Measurements from ENCODE around the gene ANKS1B.

The ANKS1B gene

GRCh38 chr12:99282086-99282485, 702.6 kb downstream of the ANKS1B start:
- DNase-seq = no peak
- TF ChIP-seq CTCF (IDR thresholded peaks at IDR 0.05; ENCODE audit: low read depth, low read length) = no peak
- Histone ChIP-seq H3K9me3 (ENCODE audit: severe bottlenecking) (no peaks in the 10 kb centered on the region), H3K36me3 (no peaks in the 10 kb centered on the region), H3K27me3 (ENCODE audit: insufficient read depth, low read depth, severe bottlenecking) (no peaks in the 10 kb centered on the region), H3K27ac (no peak overlapping the region), H3K4me3 (ENCODE audit: low read depth, low read length) (no peak overlapping the region)

- no peak overlapping the region for H3K4me3 ChIP-seq (ENCODE audit: low read depth, low read length)
- DNase-seq = no peak
- no peak overlapping the region for H3K27ac ChIP-seq
- no peaks in the 10 kb centered on the region for H3K27me3 ChIP-seq (ENCODE audit: insufficient read depth, low read depth, severe bottlenecking)
- no peaks in the 10 kb centered on the region for H3K36me3 ChIP-seq
- H3K9me3 ChIP-seq (ENCODE audit: severe bottlenecking) = no peaks in the 10 kb centered on the region
- no peak for TF ChIP-seq CTCF (IDR thresholded peaks at IDR 0.05; ENCODE audit: low read depth, low read length)
Observed at GRCh38 chr12:99281277-99281676, 703.5 kb downstream of the ANKS1B start.

GRCh38 chr12:99278899-99279298, 705.8 kb downstream of the ANKS1B start:
- DNase-seq = no peak
- TF ChIP-seq CTCF (IDR thresholded peaks at IDR 0.05; ENCODE audit: low read depth, low read length) = no peak
- H3K36me3 ChIP-seq = no peaks in the 10 kb centered on the region
- no peak overlapping the region for H3K27ac ChIP-seq
- H3K9me3 ChIP-seq (ENCODE audit: severe bottlenecking) = no peaks in the 10 kb centered on the region
- no peak overlapping the region for H3K4me3 ChIP-seq (ENCODE audit: low read depth, low read length)
- H3K27me3 ChIP-seq (ENCODE audit: insufficient read depth, low read depth, severe bottlenecking) = no peaks in the 10 kb centered on the region

GRCh38 chr12:99277591-99278379, 707.0 kb downstream of the ANKS1B start:
- Histone ChIP-seq H3K36me3 (no peaks in the 10 kb centered on the region), H3K4me3 (ENCODE audit: low read depth, low read length) (no peak overlapping the region), H3K27ac (no peak overlapping the region), H3K27me3 (ENCODE audit: insufficient read depth, low read depth, severe bottlenecking) (no peaks in the 10 kb centered on the region), H3K9me3 (ENCODE audit: severe bottlenecking) (no peaks in the 10 kb centered on the region)
- no peak for DNase-seq
- no peak for TF ChIP-seq CTCF (IDR thresholded peaks at IDR 0.05; ENCODE audit: low read depth, low read length)

- Histone ChIP-seq H3K36me3 (no peaks in the 10 kb centered on the region), H3K9me3 (ENCODE audit: severe bottlenecking) (no peaks in the 10 kb centered on the region)
- DNase-seq = no peak
Observed at GRCh38 chr12:99271071-99271470, 713.7 kb downstream of the ANKS1B start.

More at GRCh38 chr12:99271071-99271470, 713.7 kb downstream of the ANKS1B start:
- no peak overlapping the region for H3K4me3 ChIP-seq (ENCODE audit: low read depth, low read length)
- H3K27me3 ChIP-seq (ENCODE audit: insufficient read depth, low read depth, severe bottlenecking) = no peaks in the 10 kb centered on the region
- no peak overlapping the region for H3K27ac ChIP-seq
- TF ChIP-seq CTCF (IDR thresholded peaks at IDR 0.05; ENCODE audit: low read depth, low read length) = no peak
